HG03064 (cell line): ENCODE data around the gene IGFLR1.

Source experiments
- ATAC-seq: cut with Tn5 transposase; IDR thresholded peaks from one replicate; pipeline ENCODE4 v1.9.1; 2021; ENCODE audit warnings: low read depth; ENCODE audit not compliant: unreplicated experiment

The IGFLR1 gene

GRCh38 chr19:35740423-35741202 lies 1.6 kb downstream of the IGFLR1 start:
- ATAC-seq: peak; percentile 48

GRCh38 chr19:35740108-35740422 lies 2.2 kb downstream of the IGFLR1 start:
- ATAC-seq: peak; percentile 7

GRCh38 chr19:35739275-35740107 lies 2.8 kb downstream of the IGFLR1 start:
- no peak for ATAC-seq

GRCh38 chr19:35738887-35739229 lies 3.4 kb downstream of the IGFLR1 start:
- no peak for ATAC-seq

- no peak for ATAC-seq
These were observed 4.0 kb downstream of the IGFLR1 start for GRCh38 chr19:35738021-35738886.

GRCh38 chr19:35736913-35737886 lies 5.1 kb downstream of the IGFLR1 start:
- ATAC-seq: no peak

GRCh38 chr19:35734889-35735288 lies 7.4 kb downstream of the IGFLR1 start:
- no peak for ATAC-seq

- no peak for ATAC-seq
These were observed 8.0 kb downstream of the IGFLR1 start for GRCh38 chr19:35734273-35734672.

GRCh38 chr19:35733180-35734125 lies 8.8 kb downstream of the IGFLR1 start:
- no peak for ATAC-seq

- ATAC-seq: no peak
These were observed 9.6 kb downstream of the IGFLR1 start for GRCh38 chr19:35732540-35733179.

GRCh38 chr19:35731779-35732405 lies 10.4 kb downstream of the IGFLR1 start:
- ATAC-seq: no peak

- no peak for ATAC-seq
These were observed 10.9 kb downstream of the IGFLR1 start for GRCh38 chr19:35731353-35731752.

GRCh38 chr19:35730326-35730725 lies 11.9 kb downstream of the IGFLR1 start:
- no peak for ATAC-seq

GRCh38 chr19:35729763-35730162 lies 12.5 kb downstream of the IGFLR1 start:
- ATAC-seq: no peak

GRCh38 chr19:35729021-35729420 lies 13.2 kb downstream of the IGFLR1 start:
- no peak for ATAC-seq

GRCh38 chr19:35727956-35728706 lies 14.1 kb downstream of the IGFLR1 start:
- ATAC-seq: no peak
